Inferior parietal cortex (tissue), 1 donor: ENCODE data around the gene SORCS2.

Source experiments
- DNase-seq: peaks from one replicate; pipeline ENCODE4 v3.0.0-alpha.2; 2016; ENCODE audit errors: extremely low spot score

SORCS2 gene

DNA sequence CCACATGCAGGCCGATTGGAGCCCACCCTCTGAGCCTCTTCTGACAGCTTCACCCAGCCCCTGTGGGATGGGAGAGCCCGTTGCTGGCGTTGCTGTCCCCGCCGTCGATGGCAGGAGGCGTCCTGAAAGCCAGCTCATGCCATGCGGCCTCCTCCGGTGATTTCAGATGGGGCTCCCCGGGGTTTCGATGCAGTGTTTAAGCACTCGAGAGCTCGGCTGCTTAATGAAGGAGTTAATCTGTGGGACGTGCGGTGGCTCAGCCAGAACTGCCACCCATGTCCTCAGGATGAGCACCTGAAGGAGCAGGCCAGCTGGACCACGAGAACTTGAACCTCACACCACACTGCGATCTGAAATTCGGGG is 95.6 kb downstream of the SORCS2 start:
- DNase-seq, result no peak

- no peak for DNase-seq
Measured at GRCh38 chr4:7288751-7289523, 96.6 kb downstream of the SORCS2 start.

DNA sequence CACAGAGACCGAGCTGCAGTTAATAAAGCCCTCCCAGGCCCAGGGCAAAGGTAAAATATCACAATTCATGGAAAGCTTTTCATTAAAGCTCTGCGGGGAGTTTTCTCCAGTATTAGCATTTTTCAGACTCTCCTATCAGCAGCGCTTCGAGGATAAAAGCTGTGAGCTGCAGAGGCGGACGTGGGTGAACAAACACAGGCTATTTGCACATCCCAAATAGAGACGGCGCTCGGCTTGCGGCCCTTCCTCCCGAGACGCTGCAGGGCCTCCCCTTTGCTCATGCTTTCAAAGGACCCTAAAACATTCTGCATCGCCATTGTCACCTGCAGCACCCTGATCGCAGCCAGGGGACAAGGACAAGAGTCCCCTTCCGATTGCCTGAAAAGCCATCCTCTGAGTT is 97.3 kb downstream of the SORCS2 start:
- DNase-seq, result no peak

DNA sequence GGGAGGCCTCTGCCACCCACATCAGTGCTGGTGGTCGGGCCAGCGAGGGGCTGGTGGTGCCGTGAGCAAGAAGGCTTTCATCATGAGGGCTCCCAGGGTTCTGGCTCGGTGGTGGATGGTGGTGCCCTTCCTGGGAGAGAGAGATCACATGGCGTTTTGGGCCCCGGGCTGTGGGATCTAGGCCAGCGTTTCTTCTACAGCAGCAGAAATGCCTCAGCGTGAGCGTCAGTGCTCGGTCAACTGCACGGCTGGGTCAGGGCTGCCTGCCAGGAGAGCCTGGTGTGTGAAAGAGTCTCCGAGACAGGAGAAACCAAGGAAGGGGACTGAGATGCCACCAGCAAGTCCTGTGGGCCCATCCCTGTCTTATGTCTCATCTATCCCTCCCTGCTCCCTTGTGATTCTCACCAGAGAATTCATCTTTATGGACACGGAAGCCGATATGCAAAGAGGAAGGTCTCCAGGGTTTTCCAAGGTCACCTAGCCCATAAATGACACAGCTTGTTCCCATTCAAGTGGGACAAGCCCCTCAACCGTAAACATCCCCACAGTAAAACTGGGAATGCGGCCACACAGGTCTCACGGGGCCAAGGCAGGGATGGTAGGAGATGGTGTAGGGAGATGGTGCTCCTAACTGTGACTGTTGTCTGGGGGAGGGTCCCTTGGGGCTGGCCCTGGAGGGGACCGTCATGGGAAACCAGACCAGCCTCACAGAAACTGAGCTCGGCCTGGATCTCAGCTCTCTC is 99.2 kb downstream of the SORCS2 start:
- DNase-seq, result no peak

DNA sequence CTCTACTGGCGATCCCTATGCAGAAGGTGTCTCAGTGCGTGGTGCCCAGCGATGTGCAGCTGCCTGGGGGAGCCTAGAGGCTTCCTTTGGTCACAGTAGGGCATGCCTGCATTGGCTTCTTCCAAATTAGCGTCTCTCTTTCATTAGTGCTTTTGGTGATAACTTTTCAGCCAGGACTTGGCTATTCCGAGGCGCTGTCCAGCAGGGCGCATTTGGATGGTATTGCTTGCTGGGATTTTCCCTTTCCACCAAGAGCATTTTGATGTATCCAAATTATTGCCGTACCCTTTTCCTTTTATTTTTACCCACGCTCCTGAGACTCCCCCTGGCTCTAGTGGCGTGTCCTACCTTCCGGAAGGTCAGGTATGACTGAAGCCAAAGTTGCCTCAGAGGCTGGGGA is 101.4 kb downstream of the SORCS2 start:
- no peak for DNase-seq

DNA sequence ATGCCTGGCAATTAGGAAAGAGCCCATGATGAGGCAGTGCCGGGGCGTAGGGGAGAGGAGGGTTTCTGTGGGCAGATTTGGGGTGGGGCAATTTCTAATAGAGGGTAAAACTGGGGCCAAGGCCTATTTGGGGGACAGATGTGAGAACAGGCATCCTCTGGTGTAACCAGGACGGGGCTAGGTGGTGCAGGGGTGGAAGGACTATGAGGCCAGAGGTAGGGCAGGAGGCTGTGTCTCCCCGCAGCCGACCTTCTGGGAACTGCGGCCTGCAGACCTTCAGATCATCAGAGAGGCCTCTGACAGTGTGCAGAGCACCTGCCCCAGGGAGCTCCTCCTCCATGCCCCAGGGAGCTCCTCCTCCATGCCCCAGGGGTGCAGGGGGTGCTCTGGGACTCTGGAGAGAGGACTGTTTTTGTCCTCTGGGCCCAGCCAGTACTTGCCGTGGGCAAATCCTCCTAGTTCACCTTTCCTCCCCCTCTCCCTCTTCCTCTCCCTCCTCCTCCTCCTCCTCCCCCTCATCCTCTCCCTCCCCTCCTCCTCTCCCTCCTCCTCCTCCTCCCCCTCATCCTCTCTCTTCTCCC is 101.9 kb downstream of the SORCS2 start:
- no peak for DNase-seq

GRCh38 chr4:7295197-7295910 is 103.0 kb downstream of the SORCS2 start:
- peak; percentile 78 for DNase-seq

- DNase-seq, result no peak
Measured at GRCh38 chr4:7295911-7296660, 103.7 kb downstream of the SORCS2 start.

DNA sequence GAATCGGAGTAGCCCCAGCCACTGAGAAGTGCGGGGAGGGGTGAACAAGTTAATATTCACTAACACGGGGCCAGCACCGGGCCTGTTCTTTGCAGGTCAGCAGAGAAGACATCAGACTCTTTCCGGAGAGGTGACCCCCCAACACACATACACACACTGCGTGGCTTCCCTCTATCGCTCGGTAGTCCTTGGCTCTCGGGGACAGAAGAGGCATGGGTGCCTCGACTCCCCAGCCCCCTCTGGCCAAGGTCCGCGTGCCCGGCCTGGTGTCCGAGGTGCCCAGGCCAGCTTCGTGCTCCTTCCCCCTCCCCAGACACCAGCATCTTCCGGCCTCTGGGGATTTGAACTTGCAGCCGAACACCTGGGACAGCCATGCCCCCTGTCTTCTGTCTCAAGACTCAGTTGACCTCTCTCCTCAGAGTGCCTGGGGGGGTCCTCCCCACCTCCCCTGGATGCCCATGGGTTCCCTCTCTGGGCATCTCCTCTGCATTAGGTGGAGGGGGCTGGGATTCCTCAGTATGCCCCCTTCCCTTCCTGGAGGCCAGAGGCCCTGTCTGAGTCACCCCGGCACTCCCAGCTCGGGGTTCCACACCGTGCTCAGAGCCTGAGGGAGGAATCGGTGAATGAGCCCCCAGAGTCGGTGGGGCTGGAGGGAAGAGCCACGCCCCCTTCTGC is 104.5 kb downstream of the SORCS2 start:
- no peak for DNase-seq

DNA sequence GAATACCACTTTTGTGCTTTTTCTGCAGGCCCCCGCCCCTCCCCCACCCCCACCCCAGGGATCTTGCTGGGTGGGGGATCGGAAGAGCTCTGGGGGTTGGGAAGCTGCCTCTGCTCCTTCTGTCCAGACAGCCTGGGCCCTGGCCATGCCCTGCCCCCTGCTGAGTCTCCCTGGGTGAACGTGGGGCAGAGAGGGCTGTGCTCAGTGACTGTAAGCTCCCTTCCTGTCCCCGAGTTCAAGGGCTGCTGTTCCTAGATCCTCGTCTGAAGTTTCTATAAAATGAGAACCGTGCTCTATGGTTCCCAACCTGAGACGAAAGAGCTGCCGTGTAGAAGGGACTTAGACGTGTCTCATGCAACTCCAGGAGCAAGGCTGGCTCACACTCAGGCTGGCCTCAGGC is 105.0 kb downstream of the SORCS2 start:
- no peak for DNase-seq

- no peak for DNase-seq
Measured at GRCh38 chr4:7297881-7298280, 105.5 kb downstream of the SORCS2 start.

GRCh38 chr4:7298619-7299009 is 106.3 kb downstream of the SORCS2 start:
- DNase-seq, result no peak

DNA sequence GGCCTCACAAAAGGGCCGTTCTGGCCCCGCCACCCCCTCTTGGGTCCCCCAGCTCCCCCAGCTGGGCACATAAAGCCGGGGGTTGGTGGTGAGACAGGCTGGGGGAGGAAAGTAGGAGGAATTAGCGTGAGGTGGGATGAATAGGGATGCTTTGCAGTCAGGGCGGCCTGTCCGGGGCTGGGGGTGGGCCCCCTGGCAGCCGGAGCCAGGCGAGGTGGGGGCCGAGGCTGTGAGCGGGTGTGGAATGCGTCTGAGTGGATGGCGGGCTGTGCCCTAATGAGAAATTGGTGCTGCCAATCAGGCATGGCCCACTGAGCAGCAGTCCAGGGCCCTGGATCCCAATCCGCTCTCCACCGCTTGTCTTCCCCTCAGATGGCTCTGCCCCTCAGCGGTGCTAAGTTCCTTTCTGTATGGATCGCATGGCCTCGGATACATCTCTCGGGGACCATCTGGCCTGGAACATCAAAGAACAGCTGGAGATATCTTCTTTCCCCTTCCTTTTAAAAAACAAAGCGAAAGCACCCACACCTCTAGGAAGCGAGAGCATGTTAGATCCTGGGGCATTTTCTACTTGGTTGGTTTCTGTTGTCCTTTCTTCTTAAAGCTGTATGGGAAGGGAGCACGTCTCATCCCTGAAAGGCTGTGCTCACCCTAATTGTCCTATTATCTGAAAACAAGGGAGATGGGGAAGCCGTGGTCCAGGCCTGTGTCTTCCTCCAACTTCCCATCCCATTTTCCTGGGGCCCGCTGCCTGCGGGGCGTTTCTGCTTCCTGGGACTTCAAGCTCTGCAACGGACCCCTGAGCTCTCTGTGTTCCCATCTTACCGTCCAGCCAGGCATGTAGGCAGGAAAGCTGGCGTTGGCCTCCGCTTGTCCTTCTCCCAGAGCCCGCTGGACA is 106.9 kb downstream of the SORCS2 start:
- no peak for DNase-seq

- no peak for DNase-seq
Measured at GRCh38 chr4:7299908-7300710, 107.8 kb downstream of the SORCS2 start.

DNA sequence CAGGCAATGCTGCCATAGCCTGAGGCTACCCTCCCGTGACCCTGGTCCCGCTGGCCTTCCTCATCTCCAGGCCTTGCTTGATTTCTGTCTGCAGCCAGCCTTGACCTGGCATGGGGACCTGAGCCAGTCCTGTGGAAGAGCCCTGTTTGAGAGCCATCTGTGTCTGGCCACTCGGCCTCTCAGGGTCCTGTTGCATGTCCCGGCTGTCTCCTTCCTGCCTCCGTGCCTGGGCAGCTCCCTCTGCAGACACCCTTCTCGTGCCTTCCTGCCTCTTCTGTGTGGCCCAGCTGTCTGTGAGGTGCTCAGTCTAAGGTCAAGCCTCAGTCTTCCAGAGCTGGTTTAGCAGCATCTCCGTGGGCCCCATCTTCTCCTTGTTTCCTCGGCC is 108.4 kb downstream of the SORCS2 start:
- DNase-seq, result no peak

- DNase-seq, result no peak
Measured at GRCh38 chr4:7301126-7301785, 108.9 kb downstream of the SORCS2 start.

DNA sequence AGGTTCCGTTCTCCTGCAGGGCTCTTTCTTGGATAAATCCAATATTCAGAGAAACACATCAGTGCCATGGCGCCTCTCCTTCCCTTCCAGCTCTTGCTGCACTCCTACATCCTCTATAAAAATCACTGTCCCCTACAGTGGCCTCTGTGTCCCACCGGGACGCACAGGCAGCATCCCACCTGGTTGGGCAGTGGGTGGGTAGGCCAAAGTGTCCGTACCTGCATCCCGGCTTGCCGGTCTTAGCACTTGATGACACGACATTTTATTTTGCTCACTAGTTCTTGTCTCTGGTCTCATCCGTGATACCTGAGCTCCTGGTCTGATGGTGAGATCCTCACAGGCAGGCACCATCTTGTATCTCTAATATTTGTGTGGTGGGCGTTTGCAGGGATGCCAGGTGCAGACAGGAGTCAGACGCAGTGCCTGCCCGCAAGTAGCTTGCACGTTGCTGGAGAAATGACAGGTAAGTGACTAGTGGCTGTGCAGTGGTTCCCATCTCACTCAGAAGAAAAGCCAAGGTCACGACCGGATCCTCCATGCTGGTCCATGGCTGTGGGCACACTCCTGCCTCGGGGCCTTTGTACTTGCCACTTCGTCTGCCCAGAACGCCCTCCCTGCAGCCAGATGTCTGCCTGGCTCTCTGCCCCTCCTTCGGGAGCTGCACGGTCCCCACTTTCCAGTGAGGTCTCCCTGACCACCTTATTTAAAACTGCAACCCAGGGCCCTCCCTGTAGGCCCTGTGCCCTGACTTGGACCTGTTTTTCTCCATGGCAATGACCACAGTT is 109.7 kb downstream of the SORCS2 start:
- DNase-seq, result no peak
